NB4 (cell line): ENCODE data around the gene NGDN.

Experiments used
- POLR2A ChIP-seq: IDR thresholded peaks from 2 replicates; pipeline ENCODE4 v1.6.1; 2011; ENCODE audit warnings: mild to moderate bottlenecking; ENCODE audit not compliant: insufficient read length; ENCODE audit errors: extremely low read depth
- TF ChIP-seq, protein P1 (sequence below): IDR thresholded peaks from one replicate; pipeline ENCODE4 v1.5.1; 2012; ENCODE audit warnings: low read depth, low read length

DNA sequence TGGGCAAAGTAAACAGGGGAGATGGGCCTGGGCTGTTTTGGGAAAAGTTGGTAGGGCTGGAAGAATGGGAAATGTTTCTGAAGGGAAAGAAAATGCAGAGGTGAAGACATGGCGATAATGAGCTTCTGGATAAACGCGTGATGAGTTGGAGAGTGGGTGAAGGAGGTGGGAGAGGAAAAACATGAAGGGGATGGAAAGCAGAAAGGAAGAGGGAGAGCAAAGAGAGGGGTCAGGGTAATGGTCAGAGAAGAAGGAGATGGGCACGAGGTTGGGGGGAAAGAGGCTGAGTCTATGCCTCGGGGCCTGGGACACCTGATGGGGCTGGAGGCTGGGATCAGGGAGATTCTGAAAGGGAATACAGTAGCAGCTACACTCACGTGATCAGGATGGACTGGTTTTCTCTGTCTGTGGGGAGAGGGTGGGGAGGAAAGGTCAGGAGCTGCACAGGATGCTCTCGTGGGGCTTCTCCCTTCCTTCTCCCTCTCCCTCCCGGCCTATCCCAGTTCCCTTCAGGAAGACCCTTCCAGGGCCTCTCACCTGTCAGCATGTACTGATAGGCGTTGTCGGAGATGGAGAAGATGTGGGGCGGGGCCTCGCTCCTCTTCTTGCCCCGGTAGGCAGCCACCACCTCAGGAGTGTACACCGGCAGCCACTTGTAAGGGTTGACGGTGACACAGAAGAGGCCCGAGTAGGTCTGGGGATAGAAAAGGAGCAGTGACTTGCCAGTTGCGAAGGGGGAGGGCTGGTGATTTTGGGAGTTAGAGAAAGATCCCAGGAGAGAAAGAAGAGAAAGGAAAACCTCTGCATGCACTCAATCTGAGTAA, 37.2 kb upstream of the NGDN start:
- TF ChIP-seq, protein P1, sequence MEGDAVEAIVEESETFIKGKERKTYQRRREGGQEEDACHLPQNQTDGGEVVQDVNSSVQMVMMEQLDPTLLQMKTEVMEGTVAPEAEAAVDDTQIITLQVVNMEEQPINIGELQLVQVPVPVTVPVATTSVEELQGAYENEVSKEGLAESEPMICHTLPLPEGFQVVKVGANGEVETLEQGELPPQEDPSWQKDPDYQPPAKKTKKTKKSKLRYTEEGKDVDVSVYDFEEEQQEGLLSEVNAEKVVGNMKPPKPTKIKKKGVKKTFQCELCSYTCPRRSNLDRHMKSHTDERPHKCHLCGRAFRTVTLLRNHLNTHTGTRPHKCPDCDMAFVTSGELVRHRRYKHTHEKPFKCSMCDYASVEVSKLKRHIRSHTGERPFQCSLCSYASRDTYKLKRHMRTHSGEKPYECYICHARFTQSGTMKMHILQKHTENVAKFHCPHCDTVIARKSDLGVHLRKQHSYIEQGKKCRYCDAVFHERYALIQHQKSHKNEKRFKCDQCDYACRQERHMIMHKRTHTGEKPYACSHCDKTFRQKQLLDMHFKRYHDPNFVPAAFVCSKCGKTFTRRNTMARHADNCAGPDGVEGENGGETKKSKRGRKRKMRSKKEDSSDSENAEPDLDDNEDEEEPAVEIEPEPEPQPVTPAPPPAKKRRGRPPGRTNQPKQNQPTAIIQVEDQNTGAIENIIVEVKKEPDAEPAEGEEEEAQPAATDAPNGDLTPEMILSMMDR, result no peak
- no peak for TF ChIP-seq POLR2A
